Pulmonary artery endothelial cell (primary cell): Measurements from ENCODE around the gene THADA. TPM values are rescaled to one million over a fixed set of nuclear protein-coding genes. Genes with fewer than 3 reads are reported as not detected.
A peak's percentile ranks its signal among the peaks of the same experiment; 100 is the strongest.

Experiments used
- DNase-seq: peaks from one replicate; pipeline ENCODE4 v3.0.0-alpha.2; 2011; ENCODE audit warnings: low read depth, low spot score
- total RNA-seq: library from RNA; depleted of rRNA; stranded (reverse); fragments of >200 nt; gene quantifications from 2 replicates; pipeline ENCODE4 v1.2.3, GENCODE V29; 2014

Gene THADA
- total RNA-seq, 1 donor from 2014 or later, result 22.7 TPM

GRCh38 chr2:43355399-43355798 lies 240.4 kb downstream of the THADA start:
- DNase-seq, result no peak

DNA sequence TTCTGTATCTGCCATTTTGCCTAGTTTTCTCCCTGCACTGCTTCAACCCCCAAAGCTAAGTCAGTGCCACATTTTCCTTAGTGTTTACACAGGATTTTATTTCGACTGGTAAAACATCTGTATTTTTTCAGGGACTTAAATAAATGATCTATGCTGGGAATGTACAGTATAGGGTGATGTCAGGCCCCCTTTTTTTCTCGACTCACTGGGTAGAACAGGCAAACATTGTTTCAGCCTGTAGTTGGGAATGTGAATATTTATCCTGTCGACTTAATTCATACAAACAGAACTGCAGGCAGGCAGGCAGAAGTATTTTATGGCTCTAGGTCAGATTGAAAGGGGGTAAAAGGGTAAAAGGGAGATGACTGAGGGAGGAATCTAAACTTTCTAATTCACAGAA lies 245.9 kb downstream of the THADA start:
- no peak for DNase-seq

GRCh38 chr2:43348908-43349661 lies 246.8 kb downstream of the THADA start:
- DNase-seq, result no peak

DNA sequence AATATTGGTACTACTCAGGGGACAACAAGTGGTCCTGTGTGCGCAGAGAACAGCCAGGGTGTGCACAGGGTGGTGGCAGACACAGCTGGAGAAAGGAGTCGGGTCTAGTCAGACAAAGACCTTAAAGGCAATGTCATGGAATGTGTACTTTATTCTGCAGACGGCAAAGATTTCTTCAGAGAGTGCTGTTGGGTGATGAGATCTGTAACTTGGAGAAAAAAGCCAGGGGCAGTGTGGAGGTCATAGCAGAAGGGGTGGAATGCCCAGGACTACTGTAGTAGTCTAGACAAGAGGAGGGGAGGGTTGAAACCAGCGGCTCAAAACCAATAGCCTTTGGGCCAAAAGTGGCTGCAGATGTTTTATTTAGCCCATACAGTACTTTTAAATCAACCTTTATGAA lies 248.1 kb downstream of the THADA start:
- DNase-seq, result no peak

DNA sequence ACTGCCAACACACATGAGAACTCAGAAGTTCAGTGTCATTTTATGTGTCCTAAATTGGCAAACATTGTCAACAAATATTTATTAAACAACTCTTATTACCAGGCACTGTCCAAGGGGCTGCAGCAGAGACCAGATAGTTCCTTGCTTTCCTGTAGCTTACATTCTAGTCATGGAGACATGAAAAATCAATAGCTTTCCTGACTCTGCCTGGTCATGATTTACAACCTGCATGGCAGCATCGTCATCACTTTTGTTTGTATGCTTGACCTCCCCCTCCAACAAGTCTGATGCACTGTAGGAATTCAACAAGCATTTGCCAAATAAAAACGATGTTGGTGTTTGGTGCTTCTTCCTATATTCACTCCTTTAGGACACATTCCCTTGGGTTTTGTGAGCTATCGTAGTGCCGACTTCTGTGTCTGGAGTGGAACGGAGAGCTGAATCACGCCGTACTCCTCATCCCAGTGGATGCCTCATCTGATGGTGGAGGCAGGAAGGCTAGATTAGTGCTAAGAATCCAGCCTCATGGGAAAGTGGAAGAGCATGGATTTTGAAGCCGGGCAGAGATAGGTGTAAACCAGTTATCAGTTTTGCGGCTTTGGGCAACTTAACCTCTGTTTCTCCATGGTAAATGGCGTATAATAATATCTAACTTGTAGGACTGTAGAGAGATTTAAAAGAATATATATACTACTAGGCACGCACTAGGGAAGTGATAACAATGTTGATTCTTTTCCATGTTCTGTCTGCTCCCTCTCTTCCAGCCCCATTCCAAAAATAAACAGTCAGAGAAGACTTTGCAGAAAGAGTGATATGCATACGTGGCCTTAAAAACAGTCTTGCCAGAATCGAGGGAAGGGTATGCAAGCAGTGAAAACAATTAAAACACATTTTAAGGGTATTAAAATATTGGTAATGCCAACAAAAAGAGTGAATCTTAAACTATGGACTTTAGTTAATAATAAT lies 249.0 kb downstream of the THADA start:
- DNase-seq, result no peak

- DNase-seq, result no peak
Measured at GRCh38 chr2:43345872-43346271, 250.0 kb downstream of the THADA start.

DNA sequence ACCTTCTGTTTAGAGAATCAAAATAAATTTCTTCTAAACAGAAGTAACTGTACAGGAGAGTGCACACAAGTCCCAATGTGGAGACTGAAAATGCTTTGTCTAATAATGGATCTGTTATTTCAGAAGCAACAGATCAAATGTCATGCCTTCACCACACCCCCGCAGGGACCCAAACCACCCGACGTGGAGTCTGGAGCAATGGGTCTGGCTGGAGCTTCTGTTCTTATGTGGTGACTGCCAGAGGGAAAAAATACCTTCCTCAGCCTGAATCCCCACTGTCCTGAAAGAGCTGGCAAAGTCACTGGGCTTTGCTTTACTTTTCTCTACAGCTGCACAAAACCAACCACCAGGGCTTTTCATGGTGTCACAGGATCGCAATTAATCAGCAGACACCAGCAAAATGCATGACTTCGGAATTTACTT lies 250.4 kb downstream of the THADA start:
- DNase-seq, result no peak

GRCh38 chr2:43344868-43345373 lies 250.9 kb downstream of the THADA start:
- DNase-seq, result no peak

DNA sequence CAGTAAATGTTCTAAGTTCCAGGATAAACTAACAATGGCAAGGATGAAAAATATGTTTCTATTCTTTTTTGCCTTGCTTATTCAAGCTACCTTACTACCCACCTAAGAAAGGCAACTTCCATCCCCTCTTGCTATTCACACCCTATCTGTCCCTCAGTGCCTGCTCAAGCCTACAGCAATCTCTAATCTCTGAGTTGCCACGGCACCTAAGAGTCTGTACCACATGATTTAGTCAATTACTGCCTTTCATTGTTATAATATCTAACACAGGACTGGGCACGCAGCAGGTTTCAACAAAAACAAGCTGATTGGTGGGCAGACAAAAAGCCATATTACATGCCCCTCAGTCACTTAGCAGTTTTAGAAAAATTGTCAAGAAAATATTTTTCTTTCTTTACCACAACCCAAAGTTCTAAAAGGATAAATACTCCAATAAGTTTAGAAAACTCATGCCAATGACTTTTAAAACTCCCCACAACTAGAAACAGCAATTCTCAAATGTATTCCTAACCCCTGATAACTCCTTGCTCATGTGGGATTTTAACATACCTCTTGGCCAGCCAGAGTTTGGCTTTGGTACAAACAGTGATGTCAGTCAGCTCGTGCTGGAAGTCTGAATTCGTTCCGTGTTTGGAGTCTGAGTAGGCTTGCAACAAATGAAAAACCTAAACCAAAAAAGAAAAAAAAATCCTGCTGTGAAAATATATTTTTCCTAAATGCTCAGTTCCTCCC lies 252.1 kb downstream of the THADA start:
- DNase-seq, result no peak

GRCh38 chr2:43341959-43342757 lies 253.7 kb downstream of the THADA start:
- no peak for DNase-seq

- DNase-seq, result peak; percentile 85
Measured at GRCh38 chr2:43340945-43341356, 254.9 kb downstream of the THADA start.

DNA sequence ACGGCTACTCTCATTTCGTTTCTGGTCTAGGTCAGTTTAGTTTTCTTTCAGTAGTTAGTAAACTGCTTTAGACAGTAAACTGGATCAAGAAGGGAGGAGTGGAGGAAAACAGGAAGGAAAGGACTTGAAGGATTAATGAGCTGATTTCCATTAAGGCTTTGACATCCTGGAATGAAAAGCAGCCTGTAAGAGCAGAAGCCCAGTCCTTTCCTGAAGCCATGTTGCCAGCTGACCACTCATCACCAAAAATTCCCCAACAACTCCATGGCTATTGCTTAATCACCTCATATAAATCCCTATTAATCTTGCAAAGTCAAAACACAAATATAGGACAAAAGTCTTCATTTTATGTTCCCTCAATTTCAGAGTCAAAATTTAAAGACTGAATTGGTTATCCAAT lies 255.8 kb downstream of the THADA start:
- DNase-seq, result no peak

DNA sequence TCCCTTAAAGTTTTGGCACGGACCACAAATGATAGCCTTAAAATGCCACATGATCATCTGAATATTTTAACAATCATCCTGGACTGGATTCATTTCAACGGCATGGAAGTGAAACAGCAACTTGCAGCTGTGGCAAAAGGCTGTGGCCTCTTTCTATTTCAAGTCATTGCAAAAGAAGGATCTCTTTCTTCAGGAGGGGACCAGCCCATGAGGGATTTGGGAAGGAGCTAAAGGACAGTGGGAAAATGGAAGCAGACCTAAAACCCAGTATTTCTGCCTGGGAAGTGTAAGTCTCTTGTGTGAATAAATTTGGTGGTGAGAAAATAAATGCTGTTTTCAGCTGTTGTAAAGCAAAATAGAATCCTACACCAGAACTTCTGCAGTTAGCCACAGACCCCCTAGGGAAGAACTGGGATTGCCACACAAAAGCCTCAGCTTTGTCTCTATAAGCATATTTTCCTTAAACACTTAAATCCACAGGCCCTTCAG lies 262.1 kb downstream of the THADA start:
- DNase-seq, result no peak

DNA sequence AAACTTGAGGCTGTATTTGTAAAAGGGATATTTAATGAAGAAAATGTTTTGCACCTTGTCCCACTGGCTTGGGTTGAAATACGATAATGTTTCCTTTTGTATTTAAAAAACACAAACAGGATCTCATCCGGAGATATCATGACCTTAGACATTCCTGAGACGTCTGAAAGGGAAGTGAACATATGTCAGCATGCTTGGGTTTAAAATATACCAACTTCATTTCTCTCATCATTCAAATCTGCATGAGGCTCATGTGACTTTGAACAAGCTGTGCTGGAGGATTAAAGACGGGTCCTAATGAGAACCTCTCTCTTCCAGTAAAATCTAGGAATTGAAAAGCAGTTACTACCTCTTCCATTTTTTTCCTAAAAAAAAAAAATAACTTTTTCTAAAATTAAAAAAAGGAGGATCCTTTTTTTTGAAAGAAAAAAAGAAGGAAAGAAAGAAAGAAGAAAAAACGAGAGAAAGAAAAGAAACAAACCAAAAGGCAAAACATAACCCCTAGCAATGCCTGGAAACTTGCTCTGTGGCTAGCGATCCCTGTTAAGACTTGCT lies 262.7 kb downstream of the THADA start:
- DNase-seq, result no peak

DNA sequence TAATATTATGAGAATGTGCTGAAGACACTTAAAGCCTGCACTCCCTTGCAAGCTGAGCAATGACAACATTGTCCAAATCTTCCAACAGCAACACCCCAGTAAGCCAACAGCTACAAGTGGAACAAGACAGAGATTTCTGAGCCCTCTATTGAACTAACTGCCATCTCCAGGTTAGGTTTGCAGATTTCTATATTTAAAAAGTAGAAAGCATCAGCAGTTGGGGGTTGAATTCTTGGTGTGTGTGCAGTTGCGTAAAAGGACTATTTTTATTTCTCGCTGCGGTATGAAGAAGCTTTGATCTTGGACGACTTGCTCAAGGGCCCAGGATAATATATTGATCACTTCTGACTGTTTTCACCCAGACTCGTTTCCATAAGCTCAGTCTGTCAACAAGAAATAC lies 263.2 kb downstream of the THADA start:
- no peak for DNase-seq

DNA sequence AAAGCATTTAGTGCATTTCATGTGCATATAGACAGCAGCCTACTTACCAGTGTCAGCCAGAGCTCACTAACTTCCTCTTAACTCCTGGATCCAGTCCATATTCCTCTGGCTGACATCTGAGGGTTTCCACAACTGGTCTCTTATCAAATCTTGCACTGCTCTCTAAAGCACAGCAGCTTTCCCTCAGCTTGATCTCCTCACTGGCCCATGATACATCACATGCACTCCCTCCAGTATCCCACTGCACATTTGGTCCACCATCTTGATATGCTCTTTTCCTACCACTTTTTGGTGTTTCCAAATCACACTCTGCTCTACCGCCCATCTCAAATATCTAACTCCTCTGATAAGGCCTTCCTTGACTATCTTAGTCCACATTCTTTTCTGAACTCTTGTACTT lies 264.4 kb downstream of the THADA start:
- DNase-seq, result no peak

- DNase-seq, result no peak
Measured at GRCh38 chr2:43329637-43330036, 266.2 kb downstream of the THADA start.

GRCh38 chr2:43328832-43329231 lies 267.0 kb downstream of the THADA start:
- DNase-seq, result no peak

DNA sequence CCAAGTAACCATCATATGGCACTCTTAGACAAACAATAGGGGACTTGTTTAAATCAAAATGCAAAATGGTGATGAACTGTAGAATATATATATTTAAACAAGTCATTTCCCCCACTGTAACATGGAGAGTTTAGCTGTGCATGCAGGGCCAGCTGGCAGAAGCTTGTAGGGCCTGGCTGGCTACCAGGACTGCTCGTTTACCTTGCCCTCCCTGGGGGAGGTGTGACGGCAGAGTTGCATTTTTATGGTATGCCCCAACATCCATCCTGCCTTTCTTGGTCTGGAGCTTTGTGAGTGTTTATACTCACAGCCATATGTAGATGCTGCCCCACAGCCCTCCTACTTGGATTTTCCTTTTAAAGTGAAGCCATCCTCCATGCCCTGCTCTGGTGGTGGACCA lies 267.7 kb downstream of the THADA start:
- DNase-seq, result no peak

DNA sequence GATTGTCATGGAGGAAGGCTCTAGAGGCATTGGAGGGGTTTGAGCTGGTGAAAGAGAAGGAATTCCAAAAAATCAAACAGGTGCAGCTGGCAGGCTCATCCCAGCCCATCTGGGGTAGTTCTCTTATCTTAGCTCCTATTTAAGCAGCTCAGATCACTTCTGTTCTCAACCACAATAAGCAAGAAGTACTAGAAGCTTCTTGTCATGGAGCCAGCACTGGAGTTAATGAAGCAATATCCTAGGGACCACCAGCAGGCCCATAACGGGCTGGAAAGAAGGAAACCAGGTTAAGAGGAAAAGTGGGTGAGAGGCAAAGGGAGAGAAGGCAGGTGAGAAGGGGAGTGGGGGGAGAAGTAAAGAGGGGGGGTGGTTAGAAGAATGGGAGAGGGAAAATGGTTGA lies 268.7 kb downstream of the THADA start:
- no peak for DNase-seq
